GM12873 (cell line): ENCODE measurements around the gene SAMD14.

Experiments used
- CTCF ChIP-seq: IDR thresholded peaks from 2 replicates; pipeline ENCODE4 v1.5.1; 2012; ENCODE audit warnings: low read depth, mild to moderate bottlenecking, moderate library complexity, low read length, control low read depth; ENCODE audit not compliant: insufficient read depth; ENCODE audit errors: missing control alignments

SAMD14 gene

GRCh38 chr17:50153650-50154575 is 24.0 kb upstream of the SAMD14 start:
- TF ChIP-seq CTCF: no peak

- TF ChIP-seq CTCF: no peak
These were observed 22.8 kb upstream of the SAMD14 start for GRCh38 chr17:50152736-50153135.

- no peak for TF ChIP-seq CTCF
These were observed 22.1 kb upstream of the SAMD14 start for GRCh38 chr17:50151937-50152547.

GRCh38 chr17:50151041-50151936 is 21.3 kb upstream of the SAMD14 start:
- peak; percentile 78 for TF ChIP-seq CTCF

- no peak for TF ChIP-seq CTCF
These were observed 20.5 kb upstream of the SAMD14 start, which contains the start of gene PPP1R9B for GRCh38 chr17:50150354-50151040. PPP1R9B (minus strand) TSS chr17:50150677; CDS start chr17:50150513, 164 bp downstream.

GRCh38 chr17:50149417-50150353 is 19.7 kb upstream of the SAMD14 start:
- no peak for TF ChIP-seq CTCF
